Subcutaneous adipose tissue (tissue), 4 donors: ENCODE data around the gene MCM5. TPM values are rescaled to one million over a fixed set of nuclear protein-coding genes. Genes with fewer than 3 reads are reported as not detected.

ENCODE experiments used
- total RNA-seq, 4 donors: library from RNA; depleted of rRNA; stranded (reverse); fragments of >200 nt; gene quantifications; one replicate each; pipeline ENCODE4 v1.1.0, GENCODE V29; 2016
- TF ChIP-seq, protein P1 (sequence below): fragments of 450-650 bp; IDR thresholded peaks from one replicate; pipeline ENCODE4 v1.5.1; 2016; ENCODE audit warnings: low read depth, mild to moderate bottlenecking, control low read depth, antibody characterized with exemption, moderate library complexity

The MCM5 gene
- total RNA-seq, 4 donors from 2014 or later, result 9.6 to 25.7 (median 17.3) TPM

DNA sequence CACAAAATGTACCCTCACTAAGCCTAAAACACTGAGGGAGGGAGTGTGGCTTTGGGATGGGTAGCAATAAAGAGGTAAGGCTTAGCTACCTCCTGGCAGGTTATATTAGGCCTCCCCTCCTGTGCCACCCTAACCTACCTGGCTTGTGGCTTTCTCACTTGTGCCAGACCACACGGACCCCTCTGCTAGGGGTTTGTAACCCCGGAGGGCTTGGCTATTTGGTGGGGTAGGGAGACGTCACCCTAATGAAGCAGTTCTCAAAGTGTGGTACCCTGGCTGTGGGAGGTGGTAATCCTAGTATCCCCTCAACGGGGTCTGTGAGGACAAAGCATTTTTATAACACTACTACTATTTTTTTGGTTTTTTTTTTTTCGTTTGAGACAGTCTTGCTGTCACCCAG lies 9.0 kb upstream of the MCM5 start:
- TF ChIP-seq, protein P1, sequence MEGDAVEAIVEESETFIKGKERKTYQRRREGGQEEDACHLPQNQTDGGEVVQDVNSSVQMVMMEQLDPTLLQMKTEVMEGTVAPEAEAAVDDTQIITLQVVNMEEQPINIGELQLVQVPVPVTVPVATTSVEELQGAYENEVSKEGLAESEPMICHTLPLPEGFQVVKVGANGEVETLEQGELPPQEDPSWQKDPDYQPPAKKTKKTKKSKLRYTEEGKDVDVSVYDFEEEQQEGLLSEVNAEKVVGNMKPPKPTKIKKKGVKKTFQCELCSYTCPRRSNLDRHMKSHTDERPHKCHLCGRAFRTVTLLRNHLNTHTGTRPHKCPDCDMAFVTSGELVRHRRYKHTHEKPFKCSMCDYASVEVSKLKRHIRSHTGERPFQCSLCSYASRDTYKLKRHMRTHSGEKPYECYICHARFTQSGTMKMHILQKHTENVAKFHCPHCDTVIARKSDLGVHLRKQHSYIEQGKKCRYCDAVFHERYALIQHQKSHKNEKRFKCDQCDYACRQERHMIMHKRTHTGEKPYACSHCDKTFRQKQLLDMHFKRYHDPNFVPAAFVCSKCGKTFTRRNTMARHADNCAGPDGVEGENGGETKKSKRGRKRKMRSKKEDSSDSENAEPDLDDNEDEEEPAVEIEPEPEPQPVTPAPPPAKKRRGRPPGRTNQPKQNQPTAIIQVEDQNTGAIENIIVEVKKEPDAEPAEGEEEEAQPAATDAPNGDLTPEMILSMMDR, result no peak

DNA sequence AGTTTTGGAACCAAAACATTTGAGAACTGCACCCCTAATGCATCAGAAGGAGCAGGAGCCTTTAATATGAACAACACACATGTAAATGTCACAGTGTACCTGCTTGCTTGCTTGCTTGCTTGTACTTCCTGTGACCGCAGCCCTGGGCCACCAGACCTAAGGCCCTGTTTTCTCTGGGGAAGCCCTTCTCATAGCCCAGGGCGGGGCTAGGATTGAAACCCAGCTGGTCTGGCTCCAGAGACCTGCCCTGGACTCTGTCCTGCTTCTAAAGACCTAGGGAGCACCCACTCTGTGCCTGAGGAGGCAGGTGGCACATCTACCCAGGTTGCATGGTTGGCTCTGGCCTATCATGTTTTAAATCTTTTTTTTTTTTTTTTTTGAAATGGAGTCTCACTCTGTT lies 7.6 kb upstream of the MCM5 start:
- TF ChIP-seq, protein P1, result no peak

DNA sequence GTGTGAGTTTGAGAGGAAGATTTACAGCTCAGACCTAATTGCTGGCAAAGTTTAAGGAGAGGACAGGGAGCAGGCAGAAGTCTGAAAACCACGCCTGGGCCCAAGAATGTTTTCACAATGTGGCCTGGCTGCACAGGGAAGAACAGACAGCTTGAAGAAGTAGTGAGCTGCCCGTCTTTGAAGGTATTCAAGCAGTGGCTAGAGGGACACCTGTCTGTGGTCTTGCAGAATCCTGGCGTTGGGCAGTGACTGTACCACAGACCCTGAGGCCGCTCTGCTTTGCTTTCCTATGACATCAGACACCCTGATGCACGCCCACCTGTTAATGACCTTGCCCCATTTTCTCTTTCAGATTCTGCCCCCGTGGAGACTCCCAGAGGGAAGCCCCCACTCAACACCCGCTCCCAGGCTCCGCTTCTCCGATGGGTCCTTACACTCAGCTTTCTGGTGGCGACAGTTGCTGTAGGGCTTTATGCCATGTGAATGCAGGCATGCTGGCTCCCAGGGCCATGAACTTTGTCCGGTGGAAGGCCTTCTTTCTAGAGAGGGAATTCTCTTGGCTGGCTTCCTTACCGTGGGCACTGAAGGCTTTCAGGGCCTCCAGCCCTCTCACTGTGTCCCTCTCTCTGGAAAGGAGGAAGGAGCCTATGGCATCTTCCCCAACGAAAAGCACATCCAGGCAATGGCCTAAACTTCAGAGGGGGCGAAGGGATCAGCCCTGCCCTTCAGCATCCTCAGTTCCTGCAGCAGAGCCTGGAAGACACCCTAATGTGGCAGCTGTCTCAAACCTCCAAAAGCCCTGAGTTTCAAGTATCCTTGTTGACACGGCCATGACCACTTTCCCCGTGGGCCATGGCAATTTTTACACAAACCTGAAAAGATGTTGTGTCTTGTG lies 6.6 kb upstream of the MCM5 start:
- TF ChIP-seq, protein P1, result no peak

DNA sequence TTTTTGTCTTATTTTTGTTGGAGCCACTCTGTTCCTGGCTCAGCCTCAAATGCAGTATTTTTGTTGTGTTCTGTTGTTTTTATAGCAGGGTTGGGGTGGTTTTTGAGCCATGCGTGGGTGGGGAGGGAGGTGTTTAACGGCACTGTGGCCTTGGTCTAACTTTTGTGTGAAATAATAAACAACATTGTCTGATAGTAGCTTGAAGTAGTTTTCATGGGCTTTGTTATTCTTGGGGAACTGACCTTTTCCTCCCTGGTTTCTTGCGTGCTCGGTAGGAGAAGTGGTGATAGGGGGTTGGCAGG lies 6.0 kb upstream of the MCM5 start:
- TF ChIP-seq, protein P1, result no peak

DNA sequence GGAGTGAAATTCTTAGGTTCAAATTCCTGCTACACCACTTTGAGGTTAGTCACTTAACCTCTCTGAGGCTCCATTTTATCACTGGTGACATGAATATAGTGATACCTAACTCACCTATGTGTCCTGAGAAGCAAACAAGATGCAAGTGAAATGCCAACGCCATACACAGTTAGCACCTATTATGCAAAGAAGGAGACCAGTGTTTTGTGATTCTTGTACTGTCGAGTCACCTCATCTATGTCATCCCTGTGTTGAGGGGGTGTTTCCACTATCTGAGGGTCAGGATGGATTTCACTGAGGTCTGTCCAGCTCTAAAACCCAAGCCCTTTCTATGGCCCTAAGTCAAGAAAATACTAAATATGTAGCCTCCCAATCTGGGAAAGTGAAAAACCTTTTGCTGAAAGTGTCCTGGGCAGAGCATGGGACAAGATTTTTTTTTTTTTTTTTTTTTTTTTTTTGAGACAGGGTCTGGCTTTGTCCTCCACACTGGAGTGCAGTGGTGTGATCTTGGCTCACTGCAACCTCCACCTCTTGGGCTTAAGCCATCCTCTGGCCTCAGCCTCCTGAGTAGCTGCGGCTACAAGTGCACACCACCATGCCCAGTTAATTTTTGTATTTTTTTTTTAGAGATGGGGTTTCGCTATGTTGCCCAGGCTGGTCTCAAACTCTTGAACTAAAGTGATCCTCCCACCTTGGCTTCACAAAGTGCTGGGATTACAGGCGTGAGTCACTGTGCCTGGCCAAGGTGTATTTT lies 5.0 kb upstream of the MCM5 start:
- TF ChIP-seq, protein P1, result no peak

DNA sequence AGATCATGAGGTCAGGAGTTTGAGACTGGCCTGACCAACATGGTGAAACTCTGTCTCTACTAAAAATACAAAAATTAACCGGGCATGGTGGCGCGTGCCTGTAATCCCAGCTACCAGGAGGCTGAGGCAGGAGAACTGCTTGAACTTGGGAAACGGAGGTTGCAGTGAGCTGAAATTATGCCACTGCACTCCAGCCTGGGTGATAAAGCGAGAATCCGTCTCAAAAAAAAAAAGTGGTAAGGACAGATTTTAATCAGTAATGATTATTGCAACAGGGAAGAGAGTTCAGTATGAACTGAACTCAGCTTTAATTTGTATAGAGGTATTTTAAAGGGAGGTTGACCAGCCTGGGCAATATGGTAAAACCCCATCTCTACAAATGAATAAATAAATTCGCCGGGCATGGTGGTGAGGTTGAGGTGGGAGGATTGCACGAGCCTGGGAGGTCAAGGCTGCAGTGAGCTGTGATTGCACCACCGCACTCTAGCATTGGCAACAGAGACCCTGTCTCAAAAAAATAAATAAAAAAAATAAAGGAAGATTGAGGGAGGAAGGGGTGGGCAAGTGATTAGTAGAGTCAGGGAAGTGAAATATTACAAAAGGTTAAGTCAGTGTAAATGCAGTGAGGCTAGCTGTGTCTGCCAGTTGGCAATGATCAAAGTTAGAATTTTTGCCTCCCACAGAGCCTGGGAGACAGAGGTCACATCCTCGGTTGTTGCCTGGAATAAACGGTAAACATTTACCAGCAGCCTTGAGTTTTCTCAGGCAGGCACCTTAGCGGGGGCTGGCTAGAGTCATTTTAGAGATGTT lies 2.6 kb upstream of the MCM5 start:
- TF ChIP-seq, protein P1, result no peak

DNA sequence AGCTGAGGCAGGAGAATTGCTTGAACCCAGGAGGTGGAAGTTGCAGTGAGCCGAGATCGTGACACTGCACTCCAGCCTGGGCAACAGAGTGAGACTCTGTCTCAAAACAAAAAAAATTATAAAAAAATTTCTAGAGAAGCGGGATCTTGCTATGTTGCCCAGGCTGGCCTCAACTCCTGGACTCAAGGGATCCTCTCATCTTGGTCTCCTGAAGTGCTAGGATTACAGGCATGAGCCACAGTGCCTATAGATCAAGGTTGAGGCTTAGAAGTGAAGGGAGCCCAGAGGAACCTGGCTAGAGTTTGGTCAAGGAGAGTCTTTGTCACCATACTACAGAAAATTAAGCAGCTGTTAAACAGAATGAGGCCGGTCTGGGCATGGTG lies 1.4 kb upstream of the MCM5 start:
- TF ChIP-seq, protein P1, result no peak
